ENCODE measurements around the gene LIG1.

DNA sequence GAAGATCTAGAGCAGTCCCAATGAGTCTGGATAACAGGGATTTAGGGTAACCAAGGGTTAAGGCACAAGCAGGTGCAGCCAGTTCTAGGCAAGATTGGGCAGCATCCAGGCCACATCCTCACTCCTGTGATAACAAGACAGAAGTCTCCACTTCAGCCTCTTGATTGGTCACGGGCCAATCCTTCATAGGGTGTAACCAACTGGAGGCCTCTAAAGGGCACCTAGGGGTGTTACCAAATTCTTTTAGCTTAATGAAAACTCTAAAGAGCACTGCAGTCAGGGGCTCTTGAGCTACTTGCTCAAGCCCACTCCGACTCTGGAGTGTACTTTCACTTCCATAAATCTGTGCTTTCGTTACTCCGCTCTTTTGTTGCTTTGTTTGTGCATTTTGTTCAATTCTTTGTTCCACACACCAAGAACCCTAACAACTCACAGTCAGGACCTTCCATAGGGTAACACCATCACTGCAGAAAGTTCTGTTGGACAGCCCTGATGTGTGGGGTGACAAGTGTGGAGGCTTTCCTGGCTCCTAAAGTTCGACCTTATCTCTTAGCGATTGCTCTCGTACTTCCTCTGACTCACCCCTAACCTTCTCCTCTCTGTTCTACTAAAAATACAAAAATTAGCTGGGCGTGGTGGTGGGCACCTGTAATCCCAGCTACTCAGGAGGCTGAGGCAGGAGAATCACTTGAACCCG, 36.4 kb upstream of the LIG1 start:
- TF ChIP-seq, protein P1, sequence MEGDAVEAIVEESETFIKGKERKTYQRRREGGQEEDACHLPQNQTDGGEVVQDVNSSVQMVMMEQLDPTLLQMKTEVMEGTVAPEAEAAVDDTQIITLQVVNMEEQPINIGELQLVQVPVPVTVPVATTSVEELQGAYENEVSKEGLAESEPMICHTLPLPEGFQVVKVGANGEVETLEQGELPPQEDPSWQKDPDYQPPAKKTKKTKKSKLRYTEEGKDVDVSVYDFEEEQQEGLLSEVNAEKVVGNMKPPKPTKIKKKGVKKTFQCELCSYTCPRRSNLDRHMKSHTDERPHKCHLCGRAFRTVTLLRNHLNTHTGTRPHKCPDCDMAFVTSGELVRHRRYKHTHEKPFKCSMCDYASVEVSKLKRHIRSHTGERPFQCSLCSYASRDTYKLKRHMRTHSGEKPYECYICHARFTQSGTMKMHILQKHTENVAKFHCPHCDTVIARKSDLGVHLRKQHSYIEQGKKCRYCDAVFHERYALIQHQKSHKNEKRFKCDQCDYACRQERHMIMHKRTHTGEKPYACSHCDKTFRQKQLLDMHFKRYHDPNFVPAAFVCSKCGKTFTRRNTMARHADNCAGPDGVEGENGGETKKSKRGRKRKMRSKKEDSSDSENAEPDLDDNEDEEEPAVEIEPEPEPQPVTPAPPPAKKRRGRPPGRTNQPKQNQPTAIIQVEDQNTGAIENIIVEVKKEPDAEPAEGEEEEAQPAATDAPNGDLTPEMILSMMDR (IDR thresholded peaks at IDR 0.05): no peak
- TF ChIP-seq POLR2A (IDR thresholded peaks at IDR 0.05): no peak
